GM21529 (cell line): ENCODE results near the gene PSMG3.

Experiments used
- ATAC-seq: cut with Tn5 transposase; IDR thresholded peaks from one replicate; pipeline ENCODE4 v1.9.1; 2021; ENCODE audit not compliant: unreplicated experiment

The PSMG3 gene

GRCh38 chr7:1559626-1560590, 9.9 kb downstream of the PSMG3 start:
- ATAC-seq = no peak

GRCh38 chr7:1558841-1559625, 10.8 kb downstream of the PSMG3 start:
- no peak for ATAC-seq

- no peak for ATAC-seq
Observed at GRCh38 chr7:1558181-1558811, 11.5 kb downstream of the PSMG3 start.

GRCh38 chr7:1557771-1558170, 12.1 kb downstream of the PSMG3 start:
- no peak for ATAC-seq

- no peak for ATAC-seq
Observed at GRCh38 chr7:1557006-1557405, 12.8 kb downstream of the PSMG3 start.

GRCh38 chr7:1555813-1556543, 13.9 kb downstream of the PSMG3 start, which contains the start of gene TMEM184A:
Gene TMEM184A, minus strand, starts transcription at chr7:1556205. Its CDS starts 721 bp downstream, at chr7:1555484.
- no peak for ATAC-seq

GRCh38 chr7:1555046-1555812, 14.6 kb downstream of the PSMG3 start:
- no peak for ATAC-seq

- ATAC-seq = no peak
Observed at GRCh38 chr7:1554333-1555045, 15.3 kb downstream of the PSMG3 start.

- ATAC-seq = no peak
Observed at GRCh38 chr7:1553512-1554210, 16.2 kb downstream of the PSMG3 start.

GRCh38 chr7:1552200-1552599, 17.6 kb downstream of the PSMG3 start:
- no peak for ATAC-seq

GRCh38 chr7:1550846-1551155, 19.0 kb downstream of the PSMG3 start:
- ATAC-seq = no peak

GRCh38 chr7:1550005-1550845, 19.6 kb downstream of the PSMG3 start:
- ATAC-seq = no peak

GRCh38 chr7:1549357-1550004, 20.4 kb downstream of the PSMG3 start:
- no peak for ATAC-seq

- ATAC-seq = no peak
Observed at GRCh38 chr7:1548944-1549343, 20.9 kb downstream of the PSMG3 start.

- no peak for ATAC-seq
Observed at GRCh38 chr7:1548438-1548831, 21.4 kb downstream of the PSMG3 start.

- no peak for ATAC-seq
Observed at GRCh38 chr7:1547777-1548437, 21.9 kb downstream of the PSMG3 start.
